Adipocyte (in vitro differentiated cells): ENCODE data around the gene EIF2D.

ENCODE experiments used
- DNase-seq: peaks from one replicate; pipeline ENCODE4 v3.0.0-alpha.2; 2015; ENCODE audit warnings: low read depth
- H3K27me3 ChIP-seq: replicated peaks from 2 replicates; pipeline ENCODE4 v1.7.0; 2013; ENCODE audit warnings: mild to moderate bottlenecking, low read length, moderate library complexity; ENCODE audit not compliant: control insufficient read depth, insufficient read depth
- H3K36me3 ChIP-seq: 2 replicates; pipeline ENCODE4 v1.7.0; 2013; ENCODE audit warnings: low read length, mild to moderate bottlenecking, moderate library complexity; ENCODE audit not compliant: control insufficient read depth, insufficient read depth, severe bottlenecking
- H3K4me1 ChIP-seq: 2 replicates; pipeline ENCODE4 v1.7.0; 2013; ENCODE audit warnings: mild to moderate bottlenecking, low read length, moderate library complexity; ENCODE audit not compliant: control insufficient read depth, insufficient read depth
- H3K4me3 ChIP-seq: 2 replicates; pipeline ENCODE4 v1.7.0; 2013; ENCODE audit warnings: mild to moderate bottlenecking, low read length, moderate library complexity
- H3K9ac ChIP-seq: 2 replicates; pipeline ENCODE4 v1.7.0; 2013; ENCODE audit warnings: mild to moderate bottlenecking, low read length, moderate library complexity
- H3K9me3 ChIP-seq: 2 replicates; pipeline ENCODE4 v1.7.0; 2013; ENCODE audit warnings: mild to moderate bottlenecking, low read length, moderate library complexity; ENCODE audit not compliant: control insufficient read depth

The EIF2D gene

GRCh38 chr1:206554701-206555472 lies 57.4 kb downstream of the EIF2D start:
- Histone ChIP-seq H3K4me1 (peaks cover 23% of the 10 kb centered on the region), H3K36me3 (no peaks in the 10 kb centered on the region), H3K27me3 (peaks cover 9% of the 10 kb centered on the region), H3K9me3 (no peaks in the 10 kb centered on the region), H3K4me3 (no peak overlapping the region), H3K9ac (no peak overlapping the region)
- DNase-seq, result no peak

- Histone ChIP-seq H3K4me1 (peaks cover 23% of the 10 kb centered on the region), H3K4me3 (no peak overlapping the region), H3K27me3 (peaks cover 9% of the 10 kb centered on the region), H3K9me3 (no peaks in the 10 kb centered on the region), H3K9ac (no peak overlapping the region), H3K36me3 (no peaks in the 10 kb centered on the region)
- no peak for DNase-seq
Observed at GRCh38 chr1:206554211-206554610, 58.1 kb downstream of the EIF2D start.

GRCh38 chr1:206551986-206552326 lies 60.3 kb downstream of the EIF2D start:
- H3K4me3 ChIP-seq, result no peak overlapping the region
- H3K9me3 ChIP-seq, result no peaks in the 10 kb centered on the region
- DNase-seq, result no peak
- H3K36me3 ChIP-seq, result no peaks in the 10 kb centered on the region
- H3K9ac ChIP-seq, result no peak overlapping the region
- no peaks in the 10 kb centered on the region for H3K27me3 ChIP-seq
- peaks cover 19% of the 10 kb centered on the region for H3K4me1 ChIP-seq

DNA sequence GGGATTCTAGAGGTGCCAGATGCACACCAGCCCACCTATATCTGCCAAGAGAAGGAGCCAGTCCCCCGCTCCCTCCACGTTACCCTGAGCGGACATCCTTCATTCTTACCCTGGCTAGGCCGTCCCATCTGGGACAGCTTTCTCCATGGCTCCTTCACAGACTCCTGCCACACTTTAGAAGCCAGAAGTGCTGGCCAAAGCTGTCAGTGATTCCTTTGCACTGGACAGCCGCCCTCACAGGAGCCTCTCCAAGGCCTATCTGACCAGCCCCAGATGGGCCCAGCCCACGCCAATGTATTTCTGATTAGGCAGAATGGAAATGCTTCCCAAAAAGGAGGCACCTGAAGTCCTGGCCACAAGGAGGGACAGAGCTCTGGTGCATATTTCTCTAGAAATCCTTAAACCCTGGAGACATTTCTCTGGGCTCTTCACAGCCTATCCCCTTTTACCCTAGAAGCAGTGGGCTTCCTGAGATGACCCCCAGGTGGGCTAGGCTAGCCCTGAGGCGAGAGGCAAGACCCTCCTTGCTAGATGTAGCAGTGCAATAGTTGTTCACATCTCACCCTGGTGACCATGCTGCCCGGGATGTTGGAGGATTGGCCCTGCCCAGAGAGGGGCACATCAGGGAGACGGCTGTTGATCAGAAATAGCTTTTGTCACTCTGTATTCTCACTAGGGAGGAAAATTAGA lies 60.8 kb downstream of the EIF2D start:
- Histone ChIP-seq H3K27me3 (no peaks in the 10 kb centered on the region), H3K9me3 (no peaks in the 10 kb centered on the region), H3K4me3 (no peak overlapping the region), H3K4me1 (peaks cover 19% of the 10 kb centered on the region), H3K9ac (no peak overlapping the region), H3K36me3 (no peaks in the 10 kb centered on the region)
- DNase-seq, result no peak

DNA sequence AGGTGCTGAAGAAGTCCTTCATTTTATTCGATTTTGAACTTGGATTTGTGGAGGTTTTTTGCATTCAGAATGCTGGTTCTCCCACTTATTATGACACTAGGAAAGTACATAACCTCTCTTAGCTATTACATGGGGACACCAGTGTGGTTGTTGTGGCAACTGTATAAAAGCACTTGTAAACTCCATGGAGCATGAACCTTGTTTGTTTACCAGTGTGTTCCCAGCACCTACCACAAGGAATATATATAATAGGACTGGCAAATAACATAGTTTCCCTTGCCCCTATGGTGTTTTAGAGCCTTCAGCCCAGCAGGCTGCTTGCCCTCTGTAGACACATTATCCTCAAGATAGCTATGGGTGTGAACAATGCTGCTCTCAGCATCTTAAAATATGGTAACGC lies 61.8 kb downstream of the EIF2D start:
- no peaks in the 10 kb centered on the region for H3K36me3 ChIP-seq
- peaks cover 12% of the 10 kb centered on the region for H3K4me1 ChIP-seq
- no peak for DNase-seq
- H3K9me3 ChIP-seq, result no peaks in the 10 kb centered on the region
- H3K27me3 ChIP-seq, result no peaks in the 10 kb centered on the region
- H3K4me3 ChIP-seq, result no peak overlapping the region
- H3K9ac ChIP-seq, result no peak overlapping the region

- no peaks in the 10 kb centered on the region for H3K36me3 ChIP-seq
Observed at GRCh38 chr1:206547104-206547503, 65.2 kb downstream of the EIF2D start.

DNA sequence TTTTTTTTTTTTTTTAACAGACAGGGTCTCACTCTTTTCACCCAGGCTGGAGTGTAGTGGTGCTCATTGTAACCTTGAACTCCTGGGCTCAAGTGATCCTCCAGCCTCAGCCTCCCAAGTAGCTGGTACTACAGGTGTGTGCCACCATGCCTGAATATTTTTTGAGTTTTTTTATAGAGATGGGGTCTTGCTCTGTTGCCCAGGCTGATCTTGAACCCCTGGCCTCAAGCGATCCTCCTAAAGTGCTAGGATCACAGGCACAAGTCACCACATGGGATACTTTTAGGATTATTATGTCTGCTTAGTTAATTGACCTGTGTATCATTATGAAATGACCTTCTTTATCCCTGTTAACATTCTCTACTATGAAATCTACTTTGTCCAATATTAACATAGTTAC lies 66.9 kb downstream of the EIF2D start:
- no peak overlapping the region for H3K4me3 ChIP-seq
- DNase-seq, result no peak
- peaks cover 5% of the 10 kb centered on the region for H3K4me1 ChIP-seq
- no peak overlapping the region for H3K9ac ChIP-seq
- no peaks in the 10 kb centered on the region for H3K9me3 ChIP-seq
- H3K27me3 ChIP-seq, result no peaks in the 10 kb centered on the region
- no peaks in the 10 kb centered on the region for H3K36me3 ChIP-seq

More at GRCh38 chr1:206547104-206547503, 65.2 kb downstream of the EIF2D start:
- Histone ChIP-seq H3K4me3 (no peak overlapping the region), H3K4me1 (no peaks in the 10 kb centered on the region), H3K9me3 (no peaks in the 10 kb centered on the region), H3K9ac (no peak overlapping the region), H3K27me3 (no peaks in the 10 kb centered on the region)
- no peak for DNase-seq

GRCh38 chr1:206544562-206545257 lies 67.6 kb downstream of the EIF2D start:
- H3K36me3 ChIP-seq, result no peaks in the 10 kb centered on the region
- H3K9me3 ChIP-seq, result no peaks in the 10 kb centered on the region
- no peak overlapping the region for H3K4me3 ChIP-seq
- no peak overlapping the region for H3K9ac ChIP-seq
- no peaks in the 10 kb centered on the region for H3K27me3 ChIP-seq
- H3K4me1 ChIP-seq, result peaks cover 11% of the 10 kb centered on the region
- DNase-seq, result peak; percentile 79
